PC-3 (cell line): ENCODE measurements around the gene SLC25A52. TPM values are rescaled to one million over a fixed set of nuclear protein-coding genes. Genes with fewer than 3 reads are reported as not detected.
"Not testable (repeated sequence)": the region's sequence is repeated elsewhere in the genome, so short reads cannot be mapped to it uniquely, and the experiment has no call there.

Source experiments
- ATAC-seq: fragments of 200-7000 bp; cut with Tn5 transposase; 2 replicates; pipeline ENCODE4 v1.9.1; 2020; ENCODE audit warnings: mild to moderate bottlenecking, moderate library complexity
- Bru-seq: library from RNA; stranded (reverse); fragments of 400-500 nt; gene quantifications from one replicate; lab custom pipeline; 2021; lab: Mats Ljungman, UMichigan
- BruChase-seq, 2 experiments: library from RNA; stranded (reverse); fragments of 400-500 nt; gene quantifications; one replicate each; lab custom pipeline; 2021; lab: Mats Ljungman, UMichigan
- BruUV-seq: library from RNA; stranded (reverse); fragments of 400-500 nt; replicated peaks from 2 replicates; lab custom pipeline; 2021; lab: Mats Ljungman, UMichigan
- CTCF ChIA-PET: fragments of 300-600 bp; sonication (Branson Sonifier 250); formaldehyde crosslinking; loops from one replicate; lab custom pipeline; 2022; ENCODE audit warnings: antibody characterized with exemption; lab: Charles Lee
- POLR2A ChIA-PET: fragments of 300-600 bp; sonication (Branson Sonifier 250); formaldehyde crosslinking; loops from one replicate; lab custom pipeline; 2022; ENCODE audit warnings: antibody characterized with exemption; ENCODE audit not compliant: unreplicated experiment; lab: Charles Lee
- DNase-seq: peaks from one replicate; pipeline ENCODE4 v3.0.0-alpha.2; 2015
- H2AFZ ChIP-seq: fragments of 300-600 bp; sonication (generic); 2 replicates; pipeline ENCODE4 v1.6.0; 2016; ENCODE audit warnings: antibody characterized with exemption, low read length
- H3F3A ChIP-seq: fragments of 300-600 bp; sonication (generic); one replicate; pipeline ENCODE4 v1.6.0; 2017; ENCODE audit warnings: antibody characterized with exemption, low read length, control low read depth, mild to moderate bottlenecking; ENCODE audit not compliant: unreplicated experiment
- H3K27ac ChIP-seq: fragments of 300-600 bp; sonication (generic); 2 replicates; pipeline ENCODE4 v1.5.1; 2016; ENCODE audit warnings: mild to moderate bottlenecking, low read length
- H3K27me3 ChIP-seq: fragments of 300-600 bp; sonication (generic); 2 replicates; pipeline ENCODE4 v1.6.1; 2016; ENCODE audit warnings: low read length, mixed read lengths
- H3K36me3 ChIP-seq: fragments of 300-600 bp; sonication (generic); 2 replicates; pipeline ENCODE4 v1.6.1; 2016; ENCODE audit warnings: low read depth, mixed run types, low read length, mixed read lengths
- H3K4me1 ChIP-seq: fragments of 300-600 bp; sonication (generic); 2 replicates; pipeline ENCODE4 v1.5.1; 2016; ENCODE audit warnings: low read length; ENCODE audit not compliant: insufficient read depth
- H3K4me2 ChIP-seq: fragments of 300-600 bp; sonication (generic); 2 replicates; pipeline ENCODE4 v1.6.0; 2016; ENCODE audit warnings: low read length
- H3K4me3 ChIP-seq: fragments of 300-600 bp; sonication (generic); 2 replicates; pipeline ENCODE4 v1.5.1; 2016; ENCODE audit warnings: mild to moderate bottlenecking, low read length, mixed read lengths
- H3K79me2 ChIP-seq: fragments of 300-600 bp; sonication (generic); 2 replicates; pipeline ENCODE4 v1.6.1; 2017; ENCODE audit warnings: low read length, mixed read lengths
- H3K9ac ChIP-seq: fragments of 300-600 bp; sonication (generic); 2 replicates; pipeline ENCODE4 v1.6.0; 2016; ENCODE audit warnings: mild to moderate bottlenecking, low read length
- H3K9me2 ChIP-seq: fragments of 300-600 bp; sonication (generic); replicated peaks from 2 replicates; pipeline ENCODE4 v1.6.1; 2016; ENCODE audit warnings: mixed run types, low read length, mixed read lengths
- H3K9me3 ChIP-seq: fragments of 300-600 bp; sonication (generic); 2 replicates; pipeline ENCODE4 v1.6.1; 2016; ENCODE audit warnings: low read length, mixed read lengths
- H4K20me1 ChIP-seq: fragments of 300-600 bp; sonication (generic); 2 replicates; pipeline ENCODE4 v1.6.1; 2016; ENCODE audit warnings: low read length, mixed read lengths
- CTCF ChIP-seq: fragments of 300-600 bp; sonication (generic); conservative IDR thresholded peaks from 2 replicates; pipeline ENCODE4 v1.5.1; 2017; ENCODE audit warnings: antibody characterized with exemption, low read depth, mild to moderate bottlenecking, low read length
- EZH2 ChIP-seq: fragments of 300-600 bp; sonication (generic); IDR thresholded peaks from one replicate; pipeline ENCODE4 v1.6.1; 2017; ENCODE audit warnings: antibody characterized with exemption, mild to moderate bottlenecking, low read length; ENCODE audit not compliant: unreplicated experiment
- EZH2phosphoT487 ChIP-seq: fragments of 300-600 bp; sonication (generic); IDR thresholded peaks from 2 replicates; pipeline ENCODE4 v1.6.1; 2018; ENCODE audit warnings: mild to moderate bottlenecking, antibody characterized with exemption, low read length, borderline replicate concordance
- intact Hi-C: fragments of 100-400 bp; cut with micrococcal nuclease; formaldehyde crosslinking; loops from 2 replicates; pipeline ENCODE4 v1.9.0; 2023
- long read RNA-seq: library from polyadenylated mRNA; unstranded; transcript quantifications from one replicate; pipeline ENCODE4 v2.0.0, GENCODE V29; 2021; ENCODE audit not compliant: unreplicated experiment
- total RNA-seq: library from RNA; depleted of rRNA; stranded (reverse); fragments of >200 nt; gene quantifications from 2 replicates; pipeline ENCODE4 v1.2.3, GENCODE V29; 2014; rRNA removed

Gene SLC25A52
- not detected in 2 replicates for total RNA-seq
- Bru-seq, nascent RNA, result percentile 26 among the genes with signal in this experiment
- percentile 60 among the genes with signal in this experiment for BruChase-seq, experiment 1, labeled RNA remaining after a 6-hour chase
- BruChase-seq, experiment 2, labeled RNA remaining after a 2-hour chase, result percentile 64 among the genes with signal in this experiment
- long read RNA-seq, result 0 reads

GRCh38 chr18:31760695-31761094 is at the start of gene SLC25A52:
TSS of gene SLC25A52 (minus strand) at chr18:31760880. CDS start at chr18:31760661, 219 bp downstream.
- CTCF ChIA-PET, result no interaction called here
- DNase-seq (no peak), ATAC-seq (no peak)
- Histone ChIP-seq H4K20me1 (no peaks in the 10 kb centered on the region), H3K27me3 (no peaks in the 10 kb centered on the region), H3K4me3 (no peak within 1 kb of the TSS), H3K27ac (no peak within 1 kb of the TSS), H3K9ac (no peak within 1 kb of the TSS), H3K9me2 (no peaks in the 10 kb centered on the region), H3F3A (no peaks in the 10 kb centered on the region), H3K4me1 (no peaks in the 10 kb centered on the region), H3K4me2 (no peak within 1 kb of the TSS), H3K79me2 (no peaks in the 10 kb centered on the region), H2AFZ (no peak within 1 kb of the TSS), H3K36me3 (no peaks in the 10 kb centered on the region), H3K9me3 (no peaks in the 10 kb centered on the region)
- POLR2A ChIA-PET, result no interaction called here
- intact Hi-C loops, result no loop called here
- TF ChIP-seq EZH2phosphoT487 (no peak), EZH2 (no peak), CTCF (no peak)
- BruUV-seq, result no TSS peak

GRCh38 chr18:31809049-31809448 is 48.4 kb upstream of the SLC25A52 start:
- H3K4me3 ChIP-seq, H2AFZ ChIP-seq, H3K36me3 ChIP-seq, H3K27ac ChIP-seq, H4K20me1 ChIP-seq, BruUV-seq, H3K9ac ChIP-seq, H3K79me2 ChIP-seq, H3K9me2 ChIP-seq, CTCF ChIA-PET, H3K9me3 ChIP-seq, H3F3A ChIP-seq, DNase-seq, H3K4me1 ChIP-seq, H3K27me3 ChIP-seq, ATAC-seq, H3K4me2 ChIP-seq, intact Hi-C loops, POLR2A ChIA-PET: not testable (repeated sequence)

- TF ChIP-seq EZH2phosphoT487, result no peak
- no peak for TF ChIP-seq CTCF
- no peak for TF ChIP-seq EZH2
- Histone ChIP-seq H3K27ac (no peak overlapping the region), H3K9me2 (no peaks in the 10 kb centered on the region), H3K9ac (no peak overlapping the region), H3K4me1 (no peaks in the 10 kb centered on the region), H3K4me2 (no peak overlapping the region), H3K9me3 (no peaks in the 10 kb centered on the region), H3K27me3 (no peaks in the 10 kb centered on the region), H4K20me1 (no peaks in the 10 kb centered on the region), H3F3A (no peaks in the 10 kb centered on the region), H3K4me3 (no peak overlapping the region), H2AFZ (no peak overlapping the region), H3K36me3 (no peaks in the 10 kb centered on the region), H3K79me2 (no peaks in the 10 kb centered on the region)
- CTCF ChIA-PET, result no interaction called here
- intact Hi-C loops, result no loop called here
- BruUV-seq, result no TSS peak
- DNase-seq (no peak), ATAC-seq (no peak)
- POLR2A ChIA-PET, result no interaction called here
Measured at GRCh38 chr18:31801078-31801477, 40.4 kb upstream of the SLC25A52 start.

GRCh38 chr18:31799257-31799656 is 38.6 kb upstream of the SLC25A52 start:
- H3K27me3 ChIP-seq, H4K20me1 ChIP-seq, ATAC-seq, POLR2A ChIA-PET, BruUV-seq, H3K4me1 ChIP-seq, H3K4me3 ChIP-seq, H2AFZ ChIP-seq, DNase-seq, H3F3A ChIP-seq, H3K4me2 ChIP-seq, H3K9me3 ChIP-seq, H3K36me3 ChIP-seq, H3K27ac ChIP-seq, H3K9me2 ChIP-seq, H3K79me2 ChIP-seq, intact Hi-C loops, H3K9ac ChIP-seq, CTCF ChIA-PET: not testable (repeated sequence)
